Natural killer cell (primary cell): ENCODE data around the gene PPP1R1A. TPM values are rescaled to one million over a fixed set of nuclear protein-coding genes. Genes with fewer than 3 reads are reported as not detected.

ENCODE experiments used
- ATAC-seq, 3 donors: fragments of 150-1000 bp in 2 of 3; fragments of 200-7000 bp in 1 of 3; cut with Tn5 transposase; 1 replicate in 1 of 3; 2 replicates in 2 of 3; pipeline ENCODE4 v1.10.0; 2021; ENCODE audit warnings: mild to moderate bottlenecking in 2 of 3, moderate library complexity in 2 of 3
- DNase-seq, 2 donors: peaks; one replicate each; pipeline versions ENCODE4 v3.0.0 to v3.0.0-alpha.2; 2013 to 2021; ENCODE audit warnings: mixed read lengths in 1 of 2
- H3K27ac ChIP-seq: one replicate; pipeline ENCODE4 v1.5.1; 2013; ENCODE audit warnings: mild to moderate bottlenecking, low read length
- H3K27me3 ChIP-seq: one replicate; pipeline ENCODE4 v1.6.1; 2013; ENCODE audit warnings: low read length; ENCODE audit not compliant: control insufficient read depth, insufficient read depth
- H3K36me3 ChIP-seq: one replicate; pipeline ENCODE4 v1.6.1; 2013; ENCODE audit warnings: low read length; ENCODE audit not compliant: control insufficient read depth, insufficient read depth
- H3K4me1 ChIP-seq: one replicate; pipeline ENCODE4 v1.6.1; 2013; ENCODE audit warnings: low read length; ENCODE audit not compliant: control insufficient read depth, insufficient read depth
- H3K4me3 ChIP-seq: one replicate; pipeline ENCODE4 v1.5.1; 2013; ENCODE audit warnings: low read length
- H3K9me3 ChIP-seq: one replicate; pipeline ENCODE4 v1.6.1; 2013; ENCODE audit warnings: low read length; ENCODE audit not compliant: control insufficient read depth, insufficient read depth
- H3K27ac Mint-ChIP-seq, 2 donors: one replicate each; pipeline ENCODE4 v1.8.0; 2022; ENCODE audit warnings: mild to moderate bottlenecking in 2 of 2, mixed read lengths in 2 of 2, moderate library complexity in 1 of 2
- H3K27me3 Mint-ChIP-seq, 2 donors: one replicate each; pipeline ENCODE4 v1.8.0; 2022; ENCODE audit warnings: low read depth in 2 of 2, mixed read lengths in 2 of 2
- H3K36me3 Mint-ChIP-seq: one replicate; pipeline ENCODE4 v1.8.0; 2022; ENCODE audit warnings: mixed read lengths
- H3K4me1 Mint-ChIP-seq, 2 donors: one replicate each; pipeline ENCODE4 v1.8.0; 2022; ENCODE audit warnings: mixed read lengths in 2 of 2
- H3K4me3 Mint-ChIP-seq: one replicate; pipeline ENCODE4 v1.8.0; 2022; ENCODE audit warnings: mild to moderate bottlenecking, moderate library complexity, mixed read lengths
- H3K9me3 Mint-ChIP-seq, 2 donors: one replicate each; pipeline ENCODE4 v1.8.0; 2022; ENCODE audit warnings: mixed read lengths in 2 of 2
- WGBS: methylation state at CpG from one replicate; pipeline ENCODE4 v1.1.7; 2013; ENCODE audit warnings: missing lambda C conversion rate; ENCODE audit not compliant: insufficient coverage; 5-methylcytosine and 5-hydroxymethylcytosine counted together
- intact Hi-C: fragments of 100-400 bp; cut with micrococcal nuclease; formaldehyde crosslinking; loops from one replicate; pipeline ENCODE4 v1.14.2; 2022
- total RNA-seq, 4 donors: library from RNA; stranded (reverse); fragments of 120-200 nt in 1 of 4; gene quantifications; one replicate each; pipeline versions ENCODE4 v1.2.3 to v1.2.4, GENCODE V29; 2013 to 2022
- TF ChIP-seq, protein P1 (sequence below): fragments of 200-600 bp; IDR thresholded peaks from one replicate; pipeline ENCODE4 v1.8.0; 2022; ENCODE audit warnings: antibody characterized with exemption

PPP1R1A gene
- total RNA-seq, 3 donors from 2014 or later (not counting 1 experiment from before 2014, with no cell fraction given): not detected

DNA sequence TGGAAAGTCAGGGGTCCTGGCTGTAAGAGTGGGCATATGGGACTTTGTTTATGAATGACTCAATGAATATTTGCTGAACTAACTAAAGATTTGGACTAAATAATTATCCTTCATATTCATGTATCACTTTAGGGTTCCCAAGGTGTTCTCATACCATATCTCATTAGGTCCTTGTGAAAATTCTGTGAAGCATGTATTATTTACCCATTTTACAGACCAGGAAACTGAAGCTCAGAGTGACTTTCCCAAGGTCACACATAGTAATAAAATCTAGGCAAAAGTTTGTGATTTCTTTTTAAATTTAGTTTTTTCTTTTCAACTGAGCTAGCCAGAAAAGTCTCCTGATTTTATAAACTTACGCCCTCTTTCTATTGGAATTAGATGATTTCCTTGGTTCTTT lies 29.7 kb downstream of the PPP1R1A start:
- Mint-ChIP-seq H3K4me1 (peaks cover 15 to 29% of the 10 kb centered on the region in 2 donors), H3K27me3 (no peaks in the 10 kb centered on the region), H3K9me3 (no peaks in the 10 kb centered on the region), H3K4me3 (no peak overlapping the region), H3K27ac (no peak overlapping the region), H3K36me3 (no peaks in the 10 kb centered on the region)
- no peaks in the 10 kb centered on the region for H3K36me3 ChIP-seq
- no peak overlapping the region for H3K27ac ChIP-seq
- TF ChIP-seq, protein P1, sequence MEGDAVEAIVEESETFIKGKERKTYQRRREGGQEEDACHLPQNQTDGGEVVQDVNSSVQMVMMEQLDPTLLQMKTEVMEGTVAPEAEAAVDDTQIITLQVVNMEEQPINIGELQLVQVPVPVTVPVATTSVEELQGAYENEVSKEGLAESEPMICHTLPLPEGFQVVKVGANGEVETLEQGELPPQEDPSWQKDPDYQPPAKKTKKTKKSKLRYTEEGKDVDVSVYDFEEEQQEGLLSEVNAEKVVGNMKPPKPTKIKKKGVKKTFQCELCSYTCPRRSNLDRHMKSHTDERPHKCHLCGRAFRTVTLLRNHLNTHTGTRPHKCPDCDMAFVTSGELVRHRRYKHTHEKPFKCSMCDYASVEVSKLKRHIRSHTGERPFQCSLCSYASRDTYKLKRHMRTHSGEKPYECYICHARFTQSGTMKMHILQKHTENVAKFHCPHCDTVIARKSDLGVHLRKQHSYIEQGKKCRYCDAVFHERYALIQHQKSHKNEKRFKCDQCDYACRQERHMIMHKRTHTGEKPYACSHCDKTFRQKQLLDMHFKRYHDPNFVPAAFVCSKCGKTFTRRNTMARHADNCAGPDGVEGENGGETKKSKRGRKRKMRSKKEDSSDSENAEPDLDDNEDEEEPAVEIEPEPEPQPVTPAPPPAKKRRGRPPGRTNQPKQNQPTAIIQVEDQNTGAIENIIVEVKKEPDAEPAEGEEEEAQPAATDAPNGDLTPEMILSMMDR: no peak
- H3K27me3 ChIP-seq: no peaks in the 10 kb centered on the region
- H3K4me3 ChIP-seq: no peak overlapping the region
- intact Hi-C loops: no loop called here
- peaks cover 17% of the 10 kb centered on the region for H3K4me1 ChIP-seq
- H3K9me3 ChIP-seq: no peaks in the 10 kb centered on the region
- no peak for ATAC-seq
- no peak for DNase-seq
- WGBS: no CpG with 5 or more reads among the region's 1 CpG

DNA sequence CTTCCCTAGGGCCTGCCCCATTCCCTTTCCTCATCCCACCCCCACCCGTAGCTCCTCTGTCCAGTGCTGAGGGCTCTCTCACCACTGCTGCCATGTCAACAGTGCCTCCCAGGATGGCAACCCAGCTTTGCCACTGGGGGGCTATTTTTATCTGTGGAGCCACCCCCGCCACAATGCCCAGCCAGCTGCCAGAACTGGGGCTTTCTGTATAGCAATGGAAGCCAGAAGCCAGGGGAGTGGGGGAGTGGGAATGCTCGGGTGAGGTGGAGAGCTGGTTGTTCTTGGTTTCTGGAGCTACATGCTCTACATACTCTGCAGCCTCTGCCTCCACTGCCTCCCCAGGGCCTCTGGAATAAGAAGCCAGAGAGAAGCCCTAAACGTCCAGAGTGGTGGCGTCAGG lies 30.1 kb downstream of the PPP1R1A start:
- Mint-ChIP-seq H3K4me3 (no peak overlapping the region), H3K27me3 (no peaks in the 10 kb centered on the region), H3K27ac (no peak overlapping the region), H3K4me1 (peaks cover 15 to 29% of the 10 kb centered on the region in 2 donors), H3K9me3 (no peaks in the 10 kb centered on the region), H3K36me3 (no peaks in the 10 kb centered on the region)
- H3K9me3 ChIP-seq: no peaks in the 10 kb centered on the region
- WGBS: 82% methylated on average over 3 of the region's 5 CpGs
- DNase-seq: no peak
- H3K4me1 ChIP-seq: peaks cover 17% of the 10 kb centered on the region
- no peak overlapping the region for H3K27ac ChIP-seq
- no peak for ATAC-seq
- TF ChIP-seq, protein P1: no peak
- H3K36me3 ChIP-seq: no peaks in the 10 kb centered on the region
- intact Hi-C loops: no loop called here
- no peaks in the 10 kb centered on the region for H3K27me3 ChIP-seq
- no peak overlapping the region for H3K4me3 ChIP-seq

- intact Hi-C loops: no loop called here
- Mint-ChIP-seq H3K27ac (no peak overlapping the region), H3K9me3 (no peaks in the 10 kb centered on the region), H3K27me3 (peaks cover under 1 to 3% of the 10 kb centered on the region in 2 donors), H3K4me1 (peaks cover 9 to 16% of the 10 kb centered on the region in 2 donors), H3K4me3 (no peak overlapping the region), H3K36me3 (no peaks in the 10 kb centered on the region)
- DNase-seq (no peak), ATAC-seq (no peak)
- Histone ChIP-seq H3K36me3 (no peaks in the 10 kb centered on the region), H3K4me1 (peaks cover 10% of the 10 kb centered on the region), H3K9me3 (no peaks in the 10 kb centered on the region), H3K27ac (no peak overlapping the region), H3K4me3 (no peak overlapping the region), H3K27me3 (no peaks in the 10 kb centered on the region)
- TF ChIP-seq, protein P1: no peak
- WGBS: 88% methylated on average over 4 of the region's 6 CpGs
Measured at GRCh38 chr12:54555670-54556257, 32.7 kb downstream of the PPP1R1A start.
